ENCODE data around the gene PGAM1.
"Not testable (repeated sequence)": the region's sequence is repeated elsewhere in the genome, so short reads cannot be mapped to it uniquely, and the experiment has no call there.

The PGAM1 gene

DNA sequence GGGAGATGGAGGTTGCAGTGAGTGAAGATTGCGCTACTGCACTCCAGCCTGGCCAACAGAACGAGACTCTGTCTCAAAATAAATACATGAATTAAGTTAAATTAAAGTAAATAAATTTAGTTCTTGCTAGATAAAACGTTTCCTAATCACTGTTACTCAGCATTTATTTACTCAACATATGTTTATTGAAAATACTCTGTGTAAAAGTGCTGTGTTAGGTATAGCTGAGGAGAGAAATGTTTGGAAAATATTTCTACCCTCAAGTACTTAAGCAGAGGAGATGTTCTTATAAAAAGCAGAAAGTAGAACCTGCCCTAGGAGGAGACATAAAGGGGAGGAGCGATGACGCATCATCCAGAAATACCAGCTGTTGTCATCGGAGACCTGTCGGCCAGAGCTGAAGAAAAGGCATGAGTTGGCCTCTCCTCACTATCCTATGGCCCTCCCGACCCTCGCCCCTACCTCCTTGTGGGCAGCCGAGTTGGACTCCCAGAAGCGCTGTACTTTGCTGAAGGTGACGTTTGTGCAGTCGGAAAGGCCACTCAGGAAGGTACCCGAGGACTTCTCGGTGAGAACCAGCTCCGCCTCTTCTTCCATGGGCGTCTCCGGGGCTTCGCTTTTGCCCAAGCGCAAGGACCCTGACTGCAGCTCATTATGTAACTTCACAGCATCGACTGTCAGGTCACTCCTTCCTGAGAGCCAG, 26.0 kb upstream of the PGAM1 start:
- H3K4me3 ChIP-seq (ENCODE audit: low read length), result peak overlapping the region; percentile 91
- TF ChIP-seq, protein P1, sequence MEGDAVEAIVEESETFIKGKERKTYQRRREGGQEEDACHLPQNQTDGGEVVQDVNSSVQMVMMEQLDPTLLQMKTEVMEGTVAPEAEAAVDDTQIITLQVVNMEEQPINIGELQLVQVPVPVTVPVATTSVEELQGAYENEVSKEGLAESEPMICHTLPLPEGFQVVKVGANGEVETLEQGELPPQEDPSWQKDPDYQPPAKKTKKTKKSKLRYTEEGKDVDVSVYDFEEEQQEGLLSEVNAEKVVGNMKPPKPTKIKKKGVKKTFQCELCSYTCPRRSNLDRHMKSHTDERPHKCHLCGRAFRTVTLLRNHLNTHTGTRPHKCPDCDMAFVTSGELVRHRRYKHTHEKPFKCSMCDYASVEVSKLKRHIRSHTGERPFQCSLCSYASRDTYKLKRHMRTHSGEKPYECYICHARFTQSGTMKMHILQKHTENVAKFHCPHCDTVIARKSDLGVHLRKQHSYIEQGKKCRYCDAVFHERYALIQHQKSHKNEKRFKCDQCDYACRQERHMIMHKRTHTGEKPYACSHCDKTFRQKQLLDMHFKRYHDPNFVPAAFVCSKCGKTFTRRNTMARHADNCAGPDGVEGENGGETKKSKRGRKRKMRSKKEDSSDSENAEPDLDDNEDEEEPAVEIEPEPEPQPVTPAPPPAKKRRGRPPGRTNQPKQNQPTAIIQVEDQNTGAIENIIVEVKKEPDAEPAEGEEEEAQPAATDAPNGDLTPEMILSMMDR (IDR thresholded peaks at IDR 0.05; ENCODE audit: insufficient read depth, low read depth, low read length, missing control alignments), result no peak
- DNase-seq (ENCODE audit: low read depth), result peak; percentile 89

DNA sequence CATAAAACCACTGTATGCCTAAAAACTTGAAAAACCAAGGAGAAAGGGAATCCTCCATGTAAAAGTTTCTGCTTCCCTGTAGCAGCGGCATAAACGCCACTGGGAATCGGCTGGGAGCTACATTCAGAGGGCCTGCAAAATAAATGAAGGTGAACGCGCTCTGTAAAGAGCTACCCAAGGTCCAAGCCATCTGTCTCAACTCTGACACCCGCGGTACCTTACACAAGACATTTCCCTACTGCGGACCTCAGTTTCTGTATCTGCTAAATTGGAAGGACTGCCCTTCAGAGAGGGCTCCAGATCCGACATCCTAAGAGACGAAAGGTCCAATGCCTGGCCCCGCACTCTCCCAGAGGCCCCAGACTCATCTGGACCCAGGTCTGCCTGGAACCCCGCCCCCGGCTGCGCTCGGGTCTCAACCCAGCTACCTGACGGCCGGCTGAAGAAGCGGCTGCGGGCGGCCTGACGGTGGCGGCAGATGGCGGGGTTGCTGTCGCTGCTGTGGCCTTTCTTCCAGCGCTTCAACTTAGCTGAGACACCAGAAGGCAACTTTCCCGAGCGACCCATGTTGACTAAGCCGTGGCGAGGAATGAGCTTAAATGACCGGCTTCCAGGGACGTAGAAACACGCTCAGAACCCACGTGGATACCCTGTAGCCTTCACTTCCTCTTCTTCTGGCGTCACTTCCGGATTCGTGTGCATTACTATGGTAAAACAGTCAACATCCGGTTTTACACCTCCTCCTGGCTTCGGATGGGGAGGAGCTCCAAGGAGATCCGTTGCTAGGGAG, 25.1 kb upstream of the PGAM1 start, which contains the start of gene RRP12:
Gene RRP12 (minus strand): TSS at position 676 of the 790 bp plus-strand sequence. CDS start 109 bp downstream, at position 567.
- DNase-seq (ENCODE audit: low read depth), result peak; percentile 98
- peak within 1 kb of the TSS; percentile 91 for H3K4me3 ChIP-seq (ENCODE audit: low read length)
- TF ChIP-seq, protein P1 (IDR thresholded peaks at IDR 0.05; ENCODE audit: insufficient read depth, low read depth, low read length, missing control alignments), result no peak

DNA sequence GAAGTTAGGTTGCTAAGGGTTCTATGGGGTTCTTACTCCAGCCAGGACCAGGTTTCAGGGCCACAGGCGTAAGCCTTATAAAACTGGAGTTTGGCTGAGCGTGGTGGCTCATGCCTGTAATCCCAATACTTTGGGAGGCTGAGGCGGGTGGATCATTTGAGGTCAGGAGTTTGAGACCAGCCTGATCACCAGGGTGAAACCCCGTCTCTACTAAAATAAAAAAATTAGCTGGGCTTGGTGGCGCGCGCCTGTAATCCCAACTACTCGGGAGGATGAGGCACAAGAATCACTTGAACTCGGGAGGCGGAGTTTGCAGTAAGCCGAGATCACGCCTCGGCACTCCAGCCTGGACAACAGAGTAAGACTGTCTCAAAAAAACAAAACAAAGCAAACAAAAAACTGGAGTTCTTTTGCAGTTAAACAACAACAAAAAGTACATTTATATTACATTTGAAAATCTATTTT, 24.5 kb upstream of the PGAM1 start:
- no peak for DNase-seq (ENCODE audit: low read depth)
- H3K4me3 ChIP-seq (ENCODE audit: low read length), result peak overlapping the region; percentile 91
- TF ChIP-seq, protein P1 (IDR thresholded peaks at IDR 0.05; ENCODE audit: insufficient read depth, low read depth, low read length, missing control alignments), result no peak

DNA sequence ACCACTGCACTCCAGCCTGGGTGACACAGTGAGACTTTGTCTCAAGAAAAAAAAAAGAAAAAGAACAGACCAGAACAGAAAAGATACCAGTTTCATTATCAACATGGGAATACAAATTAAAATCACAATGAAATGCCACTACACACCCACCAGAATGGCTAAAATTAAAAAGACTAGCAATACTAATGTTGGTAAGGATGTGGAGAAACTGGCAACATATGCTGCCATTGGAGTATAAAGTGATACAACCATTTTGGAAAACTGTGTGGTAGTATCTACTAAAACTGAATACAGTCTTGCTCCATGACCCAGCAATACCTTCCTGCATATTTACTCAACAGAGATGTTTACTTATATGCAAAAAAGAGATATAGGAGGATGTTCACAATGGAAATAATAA, 21.9 kb upstream of the PGAM1 start:
- TF ChIP-seq, protein P1 (IDR thresholded peaks at IDR 0.05; ENCODE audit: insufficient read depth, low read depth, low read length, missing control alignments), result no peak
- DNase-seq (ENCODE audit: low read depth), result no peak
- H3K4me3 ChIP-seq (ENCODE audit: low read length), result no peak overlapping the region

DNA sequence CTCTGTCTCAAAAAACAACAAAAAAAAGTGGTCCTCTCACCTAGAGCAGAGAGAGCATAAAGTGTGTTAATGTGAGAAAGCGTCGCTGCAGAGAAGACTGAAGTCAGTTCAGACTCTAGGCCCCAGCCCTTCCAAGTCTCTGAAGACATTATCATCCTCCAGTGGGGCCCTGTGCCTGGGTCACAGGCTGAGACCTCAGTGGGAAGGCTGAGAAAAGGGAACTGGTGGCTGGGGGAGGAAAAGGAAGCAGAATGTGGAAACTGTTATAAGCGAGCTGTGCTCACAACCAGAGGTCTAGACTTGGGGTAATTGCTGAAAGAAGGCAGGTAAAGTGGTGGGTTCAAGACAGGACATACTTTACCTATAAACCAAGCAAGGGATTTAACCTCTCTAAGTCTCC, 19.9 kb upstream of the PGAM1 start:
- no peak overlapping the region for H3K4me3 ChIP-seq (ENCODE audit: low read length)
- DNase-seq (ENCODE audit: low read depth), result no peak
- TF ChIP-seq, protein P1 (IDR thresholded peaks at IDR 0.05; ENCODE audit: insufficient read depth, low read depth, low read length, missing control alignments), result no peak

DNA sequence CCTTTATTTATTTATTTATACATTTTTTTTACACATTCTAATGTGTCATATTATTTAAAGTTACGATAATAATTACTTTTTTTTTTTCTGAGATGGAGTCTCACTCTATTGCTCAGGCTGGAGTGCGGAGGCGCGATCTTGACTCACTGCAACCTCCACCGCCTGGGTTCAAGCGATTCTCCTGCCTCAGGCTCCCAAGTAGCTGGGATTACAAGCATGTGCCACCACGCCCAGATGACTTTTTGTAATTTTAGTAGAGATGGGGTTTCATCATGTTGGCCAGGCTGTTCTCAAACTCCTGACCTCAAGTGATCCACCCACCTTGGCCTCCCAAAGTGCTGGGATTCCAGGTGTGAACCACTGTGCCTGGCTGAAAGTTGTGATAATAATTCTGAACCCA, 19.5 kb upstream of the PGAM1 start:
- peak; percentile 60 for DNase-seq (ENCODE audit: low read depth)
- H3K4me3 ChIP-seq (ENCODE audit: low read length), result not testable (repeated sequence)

DNA sequence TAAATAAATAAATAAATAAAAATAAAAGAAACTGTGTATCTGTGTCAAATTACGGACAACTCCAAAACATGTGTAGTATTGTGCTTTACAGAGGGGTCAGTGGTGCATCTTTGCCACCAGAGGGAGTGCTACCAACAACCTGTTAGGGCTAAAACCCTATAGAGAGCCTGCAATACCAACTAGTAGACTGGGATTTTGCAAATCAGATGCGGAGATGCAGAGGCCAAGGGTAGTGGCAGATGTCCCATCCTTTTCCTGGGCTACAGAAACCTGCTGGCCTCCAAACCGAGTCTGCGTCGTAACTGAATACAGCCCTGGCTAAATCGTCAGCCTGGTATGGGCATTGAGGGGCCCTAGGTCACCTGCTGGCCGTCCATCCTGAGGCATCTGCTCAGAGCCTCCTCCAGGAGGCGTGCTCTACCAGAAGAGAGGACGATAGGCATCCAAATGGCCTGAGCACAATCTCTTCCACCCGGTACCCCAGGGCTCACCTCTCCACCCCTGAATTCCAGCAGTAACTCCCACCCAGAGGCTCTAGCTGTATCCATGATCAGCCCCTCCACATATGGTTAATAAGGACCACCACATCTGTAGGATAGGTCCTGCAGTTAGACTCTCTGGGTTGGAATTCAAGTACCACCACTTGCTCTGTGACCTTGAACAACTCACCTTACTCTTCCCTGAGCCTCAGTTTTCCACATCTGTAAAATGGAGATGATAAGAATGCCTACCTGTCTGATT, 18.6 kb upstream of the PGAM1 start:
- H3K4me3 ChIP-seq (ENCODE audit: low read length), result no peak overlapping the region

More for the DNA sequence above, 18.6 kb upstream of the PGAM1 start:
- TF ChIP-seq, protein P1 (IDR thresholded peaks at IDR 0.05; ENCODE audit: insufficient read depth, low read depth, low read length, missing control alignments), result peak; percentile 80
- DNase-seq (ENCODE audit: low read depth), result peak; percentile 88
